Astrocyte of the hippocampus (primary cell): ENCODE results near the gene PTPRG.

ENCODE experiments used
- DNase-seq: peaks from one replicate; pipeline ENCODE4 v3.0.0; 2011; ENCODE audit warnings: low read depth, low spot score

PTPRG gene

DNA sequence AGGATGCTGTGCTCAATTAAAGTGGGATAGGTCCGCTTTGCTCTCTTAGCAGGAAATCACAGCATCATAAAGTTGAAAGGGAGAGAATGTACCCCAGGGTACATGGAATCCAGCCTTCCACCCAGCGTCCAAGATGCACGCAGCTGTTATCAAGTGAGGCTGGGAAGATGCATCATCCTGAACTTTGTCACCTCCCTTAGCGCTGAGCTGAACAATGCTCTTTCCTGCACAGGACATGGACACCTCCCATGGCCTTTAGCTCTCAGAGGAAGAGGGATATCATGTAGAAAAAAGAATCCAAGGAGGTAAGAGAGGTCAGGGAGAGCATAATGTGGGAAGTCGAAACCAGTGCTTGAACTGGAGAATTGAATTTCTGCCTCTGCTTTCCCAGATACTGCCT is 619.1 kb downstream of the PTPRG start:
- no peak for DNase-seq

DNA sequence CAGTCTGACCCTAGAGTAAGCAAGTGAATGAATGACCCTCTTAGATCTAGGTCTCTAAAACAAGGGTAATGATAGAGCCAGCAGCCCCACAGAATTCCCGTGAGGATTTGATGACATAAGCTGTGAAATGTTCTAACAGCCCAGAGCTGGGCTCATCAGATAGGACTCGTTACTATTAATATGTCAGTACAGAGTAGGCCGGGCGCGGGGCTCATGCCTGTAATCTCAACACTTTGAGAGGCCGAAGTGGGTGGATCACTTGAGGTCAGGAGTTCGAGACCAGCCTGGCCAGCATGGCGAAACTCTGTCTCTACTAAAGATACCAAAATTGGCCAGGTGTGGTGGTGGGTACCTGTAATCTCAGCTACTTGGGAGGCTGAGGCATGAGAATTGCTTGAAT is 621.7 kb downstream of the PTPRG start:
- no peak for DNase-seq

- no peak for DNase-seq
These were observed 622.6 kb downstream of the PTPRG start for GRCh38 chr3:62183969-62184368.

GRCh38 chr3:62184559-62184958 is 623.2 kb downstream of the PTPRG start:
- peak; percentile 15 for DNase-seq

GRCh38 chr3:62187022-62187431 is 625.7 kb downstream of the PTPRG start:
- peak; percentile 27 for DNase-seq

DNA sequence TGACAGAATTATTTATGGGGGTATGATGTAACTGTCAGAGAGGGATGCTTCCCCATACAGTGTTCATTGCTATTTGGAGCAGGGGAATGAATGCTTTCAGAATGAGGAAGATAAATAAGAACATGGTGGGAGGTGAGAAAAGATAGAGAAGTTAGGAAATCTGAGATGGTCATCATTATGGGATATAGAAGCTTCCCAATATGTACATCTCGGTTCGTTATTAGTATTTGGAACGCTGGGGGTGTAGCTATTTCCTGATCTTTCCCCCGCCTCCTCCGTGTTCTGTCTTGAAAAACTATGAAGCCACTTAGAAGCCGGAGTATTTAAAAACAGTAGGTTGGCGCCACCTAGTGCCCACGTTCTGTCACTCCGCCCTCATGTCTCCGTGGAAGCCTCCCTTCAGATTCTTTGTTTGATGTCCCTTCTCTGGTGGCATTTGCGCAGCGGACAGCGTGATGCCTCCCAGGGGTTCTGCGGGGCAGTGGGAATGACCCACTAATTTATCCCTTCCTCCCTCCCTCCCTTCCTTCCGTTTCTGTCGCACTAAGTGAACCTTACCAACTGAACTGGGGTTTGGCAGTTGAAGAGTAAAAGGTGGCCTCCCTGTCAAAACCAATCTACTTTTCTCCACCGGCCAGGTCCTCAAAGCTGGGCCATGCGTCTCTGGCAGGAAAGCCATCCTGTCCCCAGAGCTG is 627.5 kb downstream of the PTPRG start:
- DNase-seq: peak; percentile 88

DNA sequence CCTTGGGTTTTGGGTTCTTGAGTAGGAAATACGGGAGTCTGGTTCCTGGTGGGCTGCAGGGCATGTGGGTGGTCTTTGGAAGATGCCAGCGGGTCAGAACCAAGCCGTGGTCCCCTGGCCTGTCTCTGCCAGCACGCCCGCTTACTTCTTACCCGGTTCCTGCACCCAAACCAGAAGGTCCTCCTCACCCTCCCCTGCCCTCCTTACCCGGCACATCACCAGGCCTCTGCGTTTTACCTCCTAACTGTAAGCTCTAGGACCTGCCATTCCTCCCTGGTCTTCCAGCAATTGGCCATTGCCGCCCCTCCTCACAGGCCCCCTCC is 628.0 kb downstream of the PTPRG start:
- no peak for DNase-seq

GRCh38 chr3:62192891-62193290 is 631.5 kb downstream of the PTPRG start:
- no peak for DNase-seq

DNA sequence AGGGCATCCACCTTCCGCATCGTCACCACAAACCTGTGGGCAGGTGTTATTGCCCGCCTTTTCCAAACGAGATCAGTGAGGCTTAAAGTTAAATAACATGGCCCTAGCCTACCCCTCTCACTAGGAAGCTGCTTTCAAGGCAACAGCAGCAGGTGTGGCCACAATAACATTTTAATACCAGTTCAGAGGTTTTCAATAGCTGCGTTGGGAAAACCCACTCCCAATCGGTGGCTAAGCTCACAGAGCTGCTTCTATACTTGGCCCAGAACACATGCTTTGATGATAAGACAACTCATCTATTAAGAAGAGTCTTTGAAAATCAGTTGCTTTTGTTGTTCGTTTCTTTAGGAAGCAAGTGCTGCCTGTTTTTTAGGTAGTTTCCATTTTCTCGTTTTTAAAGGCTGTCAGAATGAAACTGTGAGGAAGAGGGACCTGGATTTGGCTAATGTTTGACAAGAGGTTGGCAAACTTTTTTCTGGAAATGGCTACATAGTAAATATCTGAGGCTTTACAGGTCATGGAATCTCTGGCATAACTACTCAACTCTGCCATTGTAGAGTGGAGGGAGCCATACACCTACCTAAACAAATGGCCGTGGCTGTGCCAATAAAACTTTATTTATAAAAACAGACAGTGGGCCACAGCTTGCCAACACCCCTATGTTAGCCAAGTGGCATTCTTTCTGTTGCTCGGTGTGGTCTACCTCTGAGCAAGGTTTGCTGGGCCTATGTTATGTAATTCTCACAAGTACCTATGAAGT is 632.4 kb downstream of the PTPRG start:
- DNase-seq: no peak

DNA sequence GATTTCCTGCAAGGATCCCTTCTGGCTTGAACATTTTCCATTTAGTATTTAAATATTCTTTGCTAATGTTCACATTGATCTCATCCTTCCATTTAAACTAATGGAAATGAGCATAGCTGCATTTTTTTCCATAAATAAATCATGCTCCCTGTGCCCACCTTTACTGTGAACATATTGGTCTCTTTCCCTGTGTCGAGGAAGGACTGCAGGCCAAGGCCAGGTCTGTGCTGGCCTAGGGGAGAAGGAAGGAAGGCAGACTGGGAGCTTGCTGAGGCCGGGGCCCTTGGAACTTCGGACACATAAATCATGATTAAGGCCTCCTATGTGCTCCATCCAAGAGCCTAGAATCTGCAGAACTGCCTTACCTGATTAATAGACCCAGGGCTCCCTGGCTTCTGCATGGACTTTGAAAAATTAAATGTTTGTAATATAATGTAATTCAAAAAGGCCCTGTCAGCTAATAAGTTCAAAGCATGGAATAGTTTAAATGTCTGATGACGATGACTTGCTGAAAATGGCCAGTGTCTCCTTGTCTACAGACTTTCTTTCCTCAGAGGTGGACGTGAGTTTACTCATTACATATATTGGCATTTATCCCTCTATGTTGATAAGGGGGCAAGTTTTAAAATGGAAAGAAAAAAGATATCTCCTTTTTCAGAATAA is 636.1 kb downstream of the PTPRG start:
- DNase-seq: no peak

GRCh38 chr3:62199126-62199525 is 637.8 kb downstream of the PTPRG start:
- DNase-seq: no peak

DNA sequence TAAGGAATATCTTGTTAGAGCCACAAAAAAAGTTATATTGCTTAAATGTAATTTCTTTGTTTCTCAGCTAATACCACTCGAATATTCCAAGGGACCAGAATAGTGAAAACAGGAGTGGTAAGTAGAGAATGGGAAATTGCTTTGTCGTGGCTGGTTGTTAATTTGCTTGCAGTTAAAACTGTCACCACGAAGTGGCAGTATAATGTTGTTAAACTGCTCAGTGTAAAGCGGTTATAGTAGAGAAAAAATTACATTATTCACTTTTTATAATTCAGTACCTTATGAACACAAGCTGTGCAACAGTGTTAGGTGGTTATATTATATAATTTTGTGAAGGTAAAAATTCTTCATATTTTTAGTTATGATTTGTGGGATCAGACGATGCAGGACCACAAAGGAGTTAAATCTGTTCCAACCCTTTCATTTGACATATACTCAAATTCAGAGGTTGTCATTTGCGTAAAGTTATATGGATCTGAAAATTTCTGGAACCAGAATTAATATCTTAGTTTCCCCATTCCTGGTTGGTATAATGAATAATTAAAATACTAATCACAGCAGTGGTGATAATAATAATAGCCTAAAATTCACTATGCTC is 640.2 kb downstream of the PTPRG start:
- DNase-seq: peak; percentile 67

GRCh38 chr3:62203152-62203551 is 641.8 kb downstream of the PTPRG start:
- no peak for DNase-seq

DNA sequence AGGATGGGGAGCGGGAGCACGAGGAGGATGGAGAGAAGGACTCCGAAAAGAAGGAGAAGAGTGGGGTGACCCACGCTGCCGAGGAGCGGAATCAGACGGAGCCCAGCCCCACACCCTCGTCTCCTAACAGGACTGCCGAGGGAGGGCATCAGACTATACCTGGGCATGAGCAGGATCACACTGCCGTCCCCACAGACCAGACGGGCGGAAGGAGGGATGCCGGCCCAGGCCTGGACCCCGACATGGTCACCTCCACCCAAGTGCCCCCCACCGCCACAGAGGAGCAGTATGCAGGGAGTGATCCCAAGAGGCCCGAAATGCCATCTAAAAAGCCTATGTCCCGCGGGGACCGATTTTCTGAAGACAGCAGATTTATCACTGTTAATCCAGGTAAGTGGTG is 642.2 kb downstream of the PTPRG start:
- DNase-seq: no peak

- DNase-seq: no peak
These were observed 645.8 kb downstream of the PTPRG start for GRCh38 chr3:62207197-62207596.

DNA sequence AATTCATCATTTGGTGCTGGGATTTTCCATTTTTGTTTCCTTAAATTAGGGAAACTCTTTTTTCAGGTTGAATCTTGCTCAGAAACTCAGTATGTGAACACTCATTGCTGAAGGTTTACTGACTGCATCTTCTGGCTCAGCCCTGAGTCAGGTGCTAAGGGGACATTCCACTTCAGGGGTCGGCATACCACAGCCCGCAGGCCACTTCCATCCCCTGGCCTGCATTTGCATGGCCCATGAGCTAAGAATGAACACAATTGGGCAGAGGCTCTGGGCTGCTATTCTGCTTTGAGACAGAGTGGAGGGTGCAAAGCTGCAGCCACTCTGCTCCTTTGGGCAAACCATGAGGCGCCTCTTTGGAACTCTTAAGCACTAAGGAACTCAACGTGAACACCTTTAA is 647.0 kb downstream of the PTPRG start:
- no peak for DNase-seq

- no peak for DNase-seq
These were observed 647.7 kb downstream of the PTPRG start for GRCh38 chr3:62209101-62209500.

DNA sequence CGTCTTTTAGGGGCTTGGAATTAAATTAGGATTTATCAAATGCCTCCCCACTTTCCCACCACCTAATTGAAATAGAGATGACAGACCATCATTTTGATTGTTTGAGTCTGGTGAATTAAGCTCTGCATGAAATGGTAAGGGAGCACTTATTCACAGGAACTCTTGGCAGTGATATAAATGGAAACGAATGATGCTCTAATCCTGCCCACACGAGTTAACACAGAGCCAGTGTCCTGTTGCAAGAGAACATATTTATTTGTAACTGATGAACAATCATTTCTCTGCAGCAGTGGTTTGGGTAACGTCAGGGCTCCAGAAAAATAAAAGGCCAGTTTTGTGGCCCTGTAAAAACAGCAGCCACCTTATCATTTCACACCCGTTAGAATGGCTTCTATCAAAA is 648.6 kb downstream of the PTPRG start:
- DNase-seq: no peak

GRCh38 chr3:62211675-62212429 is 650.5 kb downstream of the PTPRG start:
- DNase-seq: peak; percentile 44

- DNase-seq: no peak
These were observed 653.5 kb downstream of the PTPRG start for GRCh38 chr3:62214850-62215249.

DNA sequence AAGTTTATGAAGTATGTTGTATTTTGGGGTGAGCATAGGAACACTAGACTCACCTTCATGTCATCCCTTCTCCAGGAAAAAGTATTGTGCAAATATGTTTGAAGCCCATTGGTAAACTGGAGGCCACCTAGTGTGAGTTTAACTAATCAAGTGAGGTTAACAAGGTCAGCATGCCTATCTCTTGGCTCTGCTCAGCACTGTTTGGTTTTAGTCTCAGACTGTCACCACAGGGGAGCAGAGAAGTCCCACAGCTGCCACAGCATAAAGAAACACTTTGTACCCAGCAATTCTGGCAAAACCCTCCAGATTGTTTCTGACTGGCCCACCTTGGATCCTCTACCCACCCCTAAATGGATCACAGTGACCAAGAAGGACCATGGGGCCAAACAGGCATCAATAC is 659.2 kb downstream of the PTPRG start:
- no peak for DNase-seq

- no peak for DNase-seq
These were observed 663.7 kb downstream of the PTPRG start for GRCh38 chr3:62225051-62225450.
